T-helper 2 cell treated with Interferon-gamma antibody and Interleukin-4, amounts not matched to agents 100 ng/mL and 5 ng/mL, for 36 hours (primary cell): ENCODE measurements around the gene SLC22A16. TPM values are rescaled to one million over a fixed set of nuclear protein-coding genes. Genes with fewer than 3 reads are reported as not detected.
"Not testable (repeated sequence)": the region's sequence is repeated elsewhere in the genome, so short reads cannot be mapped to it uniquely, and the experiment has no call there.

Experiments used
- intact Hi-C: fragments of 100-400 bp; cut with micrococcal nuclease; formaldehyde crosslinking; loops from one replicate; pipeline ENCODE4 v1.15.1; 2023
- total RNA-seq: library from RNA; stranded (reverse); gene quantifications from 2 replicates; pipeline ENCODE4 v1.2.3, GENCODE V29; 2022

SLC22A16 gene
- total RNA-seq, 1 donor from 2014 or later, result 0.18 TPM

GRCh38 chr6:110491299-110491643 lies 14.9 kb upstream of the SLC22A16 start:
- intact Hi-C loops, result no loop called here

GRCh38 chr6:110490110-110490509 lies 13.7 kb upstream of the SLC22A16 start:
- intact Hi-C loops, result no loop called here

- intact Hi-C loops, result no loop called here
Observed at GRCh38 chr6:110488606-110489190, 12.3 kb upstream of the SLC22A16 start.

- intact Hi-C loops, result not testable (repeated sequence)
Observed at GRCh38 chr6:110487968-110488381, 11.6 kb upstream of the SLC22A16 start.

- intact Hi-C loops, result no loop called here
Observed at GRCh38 chr6:110486756-110487155, 10.3 kb upstream of the SLC22A16 start.

GRCh38 chr6:110485491-110485890 lies 9.1 kb upstream of the SLC22A16 start:
- intact Hi-C loops, result no loop called here

GRCh38 chr6:110484321-110484720 lies 7.9 kb upstream of the SLC22A16 start:
- intact Hi-C loops, result no loop called here

GRCh38 chr6:110482774-110483400 lies 6.5 kb upstream of the SLC22A16 start:
- intact Hi-C loops, result no loop called here

- intact Hi-C loops, result no loop called here
Observed at GRCh38 chr6:110481081-110481480, 4.7 kb upstream of the SLC22A16 start.

GRCh38 chr6:110475066-110475653 lies 1.3 kb downstream of the SLC22A16 start:
- intact Hi-C loops, result no loop called here

- intact Hi-C loops, result no loop called here
Observed at GRCh38 chr6:110474500-110474899, 1.9 kb downstream of the SLC22A16 start.

- intact Hi-C loops, result no loop called here
Observed at GRCh38 chr6:110472739-110473138, 3.7 kb downstream of the SLC22A16 start.

- intact Hi-C loops, result no loop called here
Observed at GRCh38 chr6:110471726-110472365, 4.6 kb downstream of the SLC22A16 start.

GRCh38 chr6:110468731-110469130 lies 7.7 kb downstream of the SLC22A16 start:
- intact Hi-C loops, result no loop called here

GRCh38 chr6:110467566-110468140 lies 8.8 kb downstream of the SLC22A16 start:
- intact Hi-C loops, result no loop called here

GRCh38 chr6:110462884-110463481 lies 13.4 kb downstream of the SLC22A16 start:
- intact Hi-C loops, result no loop called here

- intact Hi-C loops, result no loop called here
Observed at GRCh38 chr6:110461376-110461775, 15.0 kb downstream of the SLC22A16 start.

- intact Hi-C loops, result loop anchor here (5.0 kb wide), 1 partner anchor 488 kb away; no protein-coding TSS in a partner anchor
Observed at GRCh38 chr6:110459137-110459536, 17.3 kb downstream of the SLC22A16 start.

- intact Hi-C loops, result loop anchor here (5.0 kb wide), 1 partner anchor 489 kb away; no protein-coding TSS in a partner anchor
Observed at GRCh38 chr6:110458476-110458875, 17.9 kb downstream of the SLC22A16 start.

GRCh38 chr6:110457567-110458175 lies 18.7 kb downstream of the SLC22A16 start:
- intact Hi-C loops, result loop anchor here (5.0 kb wide), 1 partner anchor 490 kb away; no protein-coding TSS in a partner anchor

GRCh38 chr6:110456694-110457093 lies 19.7 kb downstream of the SLC22A16 start:
- intact Hi-C loops, result loop anchor here (5.0 kb wide), 1 partner anchor 491 kb away; no protein-coding TSS in a partner anchor
